HepG2 (cell line): ENCODE results near the gene SMIM20. TPM values are rescaled to one million over a fixed set of nuclear protein-coding genes. Genes with fewer than 3 reads are reported as not detected.

Source experiments
- ASH2L ChIP-seq: fragments of 300-600, 200-600 bp; sonication (generic); IDR thresholded peaks from 2 replicates; pipeline ENCODE4 v1.7.0; 2017; ENCODE audit warnings: low read depth, mild to moderate bottlenecking, moderate library complexity, mixed read lengths, low read length; ENCODE audit not compliant: insufficient read length
- CCDC6 ChIP-seq: sonication (generic); formaldehyde crosslinking; IDR thresholded peaks from 2 replicates; pipeline ENCODE4 v1.8.1; 2022; ENCODE audit warnings: mild to moderate bottlenecking, missing genetic modification reagents, moderate library complexity
- DNMT1 ChIP-seq: sonication (generic); formaldehyde crosslinking; IDR thresholded peaks from 2 replicates; pipeline ENCODE4 v1.5.1; 2020; ENCODE audit warnings: mild to moderate bottlenecking, missing genetic modification reagents
- FOXA1 ChIP-seq, 2 experiments: fragments of 450-650 bp in 1 of 2; sonication (generic) in 1 of 2; formaldehyde crosslinking in 1 of 2; IDR thresholded peaks; 2 replicates each; pipeline versions ENCODE4 v1.4.0 to v1.6.1; 2016 to 2020; ENCODE audit warnings: missing genetic modification reagents in 1 of 2
- GZF1 ChIP-seq: sonication (generic); formaldehyde crosslinking; IDR thresholded peaks from 2 replicates; pipeline ENCODE4 v1.5.1; 2020; ENCODE audit warnings: mild to moderate bottlenecking, missing genetic modification reagents
- HMG20A ChIP-seq: IDR thresholded peaks from 2 replicates; pipeline ENCODE4 v1.6.1; 2016; ENCODE audit warnings: borderline replicate concordance
- HOXA3 ChIP-seq: sonication (generic); formaldehyde crosslinking; IDR thresholded peaks from 2 replicates; pipeline ENCODE4 v1.5.0; 2020; ENCODE audit warnings: missing genetic modification reagents
- KAT2B ChIP-seq: fragments of 150-350 bp; IDR thresholded peaks from 2 replicates; pipeline ENCODE4 v1.6.1; 2014; ENCODE audit warnings: low read depth, low read length, borderline replicate concordance
- KDM4B ChIP-seq: sonication (generic); formaldehyde crosslinking; IDR thresholded peaks from 2 replicates; pipeline ENCODE4 v1.4.0; 2020; ENCODE audit warnings: missing genetic modification reagents
- PITX1 ChIP-seq: sonication (generic); formaldehyde crosslinking; IDR thresholded peaks from 2 replicates; pipeline ENCODE4 v1.5.1; 2020; ENCODE audit warnings: mild to moderate bottlenecking, missing genetic modification reagents
- RFXAP ChIP-seq: sonication (generic); formaldehyde crosslinking; IDR thresholded peaks from 2 replicates; pipeline ENCODE4 v1.4.0; 2020; ENCODE audit warnings: missing genetic modification reagents, borderline replicate concordance
- SMAD3 ChIP-seq: sonication (generic); formaldehyde crosslinking; IDR thresholded peaks from 2 replicates; pipeline ENCODE4 v1.4.0; 2020; ENCODE audit warnings: missing genetic modification reagents
- SP1 ChIP-seq, 2 experiments: fragments of 450-650 bp in 1 of 2; sonication (generic) in 1 of 2; formaldehyde crosslinking in 1 of 2; IDR thresholded peaks; 2 replicates each; pipeline versions ENCODE4 v1.4.0 to v1.6.1; 2016 to 2020; ENCODE audit warnings: missing genetic modification reagents in 1 of 2
- SRSF4 ChIP-seq: fragments of 200-400 bp; formaldehyde crosslinking; IDR thresholded peaks from one replicate; pipeline ENCODE4 v1.6.1; 2018; ENCODE audit warnings: mild to moderate bottlenecking, low read depth, low read length, moderate library complexity; ENCODE audit not compliant: poor library complexity, severe bottlenecking
- TGIF2 ChIP-seq: IDR thresholded peaks from 2 replicates; pipeline ENCODE4 v1.6.1; 2016; ENCODE audit warnings: control low read depth, missing compliant biosample characterization
- TOE1 ChIP-seq: sonication (generic); formaldehyde crosslinking; IDR thresholded peaks from 2 replicates; pipeline ENCODE4 v1.4.0; 2020; ENCODE audit warnings: mild to moderate bottlenecking, missing genetic modification reagents
- ZFY ChIP-seq: sonication (generic); formaldehyde crosslinking; IDR thresholded peaks from 2 replicates; pipeline ENCODE4 v1.4.0; 2020; ENCODE audit warnings: missing genetic modification reagents
- ZNF331 ChIP-seq: sonication (generic); formaldehyde crosslinking; IDR thresholded peaks from 2 replicates; pipeline ENCODE4 v1.4.0; 2020; ENCODE audit warnings: missing genetic modification reagents
- ZNF431 ChIP-seq: sonication (generic); formaldehyde crosslinking; IDR thresholded peaks from 2 replicates; pipeline ENCODE4 v1.9.0; 2022; ENCODE audit warnings: missing genetic modification reagents, low read depth, mild to moderate bottlenecking, borderline replicate concordance
- ZNF543 ChIP-seq: sonication (generic); formaldehyde crosslinking; IDR thresholded peaks from 2 replicates; pipeline ENCODE4 v1.4.0; 2020; ENCODE audit warnings: mild to moderate bottlenecking, missing genetic modification reagents
- ZNF703 ChIP-seq: sonication (generic); formaldehyde crosslinking; IDR thresholded peaks from 2 replicates; pipeline ENCODE4 v1.5.1; 2020; ENCODE audit warnings: missing genetic modification reagents, mild to moderate bottlenecking, moderate library complexity, borderline replicate concordance
- ZNF720 ChIP-seq: sonication (generic); formaldehyde crosslinking; IDR thresholded peaks from 2 replicates; pipeline ENCODE4 v1.4.0; 2020; ENCODE audit warnings: missing genetic modification reagents
- ZNF782 ChIP-seq: sonication (generic); formaldehyde crosslinking; IDR thresholded peaks from 2 replicates; pipeline ENCODE4 v1.4.0; 2020; ENCODE audit warnings: missing genetic modification reagents, mild to moderate bottlenecking, borderline replicate concordance
- ZNF788 ChIP-seq: sonication (generic); formaldehyde crosslinking; IDR thresholded peaks from 2 replicates; pipeline ENCODE4 v1.5.0; 2020; ENCODE audit warnings: mild to moderate bottlenecking, missing genetic modification reagents, borderline replicate concordance
- polyA plus RNA-seq, 8 experiments: library from polyadenylated mRNA; depleted of rRNA in 3 of 8; stranded (reverse) in 7 of 8; unstranded in 1 of 8; fragments of >200 nt; fragmentation: Illumina TruSeq in 4 of 8; extraction: Trizol in 4 of 8; gene quantifications; 2 replicates each; pipeline versions ENCODE4 v1.2.1 to v1.2.3, GENCODE V29; 2011 to 2016; ENCODE audit warnings: low read depth in 4 of 8, missing spikeins in 1 of 8, mixed read lengths in 1 of 8; ENCODE audit not compliant: insufficient read depth in 1 of 8
- total RNA-seq, 5 experiments: library from RNA; depleted of rRNA; stranded (reverse); fragments of >200 nt; fragmentation: Illumina TruSeq; extraction: Trizol; gene quantifications; 2 replicates each; pipeline ENCODE4 v1.2.3, GENCODE V29; 2016; ENCODE audit warnings: low read depth in 1 of 5
- TF ChIP-seq, protein P1 (sequence below): sonication (generic); formaldehyde crosslinking; IDR thresholded peaks from 2 replicates; pipeline ENCODE4 v1.5.0; 2020; ENCODE audit warnings: missing genetic modification reagents
- TF ChIP-seq, protein P2 (sequence below): sonication (generic); formaldehyde crosslinking; IDR thresholded peaks from 2 replicates; pipeline ENCODE4 v1.4.0; 2020; ENCODE audit warnings: mild to moderate bottlenecking, missing genetic modification reagents
- TF ChIP-seq, protein P3 (sequence below): sonication (generic); formaldehyde crosslinking; IDR thresholded peaks from 2 replicates; pipeline ENCODE4 v1.8.0; 2022; ENCODE audit warnings: mild to moderate bottlenecking, missing genetic modification reagents, borderline replicate concordance
- TF ChIP-seq, protein P4 (sequence below): IDR thresholded peaks from 2 replicates; pipeline ENCODE4 v1.6.1; 2016; ENCODE audit warnings: low read depth

Gene SMIM20
- total and polyA plus RNA-seq, 2 of the 13 experiments (the other 11 are each of a cell fraction or from before 2014, with no cell fraction given), result 26.3 to 30.2 TPM

DNA sequence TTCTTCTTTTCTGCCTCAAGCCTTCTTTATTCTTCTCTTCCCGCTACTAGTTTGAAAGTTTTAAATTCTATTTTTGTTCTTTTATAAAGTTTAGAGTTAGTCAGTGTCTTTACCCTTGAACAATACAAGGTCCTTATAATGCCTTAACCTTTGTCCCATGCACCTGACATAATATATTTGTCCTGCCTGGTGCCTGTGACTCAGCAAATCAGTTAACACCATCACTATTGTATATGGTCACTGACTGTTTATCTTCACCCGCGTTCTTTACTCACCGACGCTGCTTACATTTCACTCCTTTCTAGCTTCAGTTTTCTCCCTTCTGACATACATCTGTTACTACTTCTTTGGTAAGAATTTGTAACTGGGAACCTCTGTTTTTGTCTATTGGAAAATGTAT, 5.7 kb downstream of the SMIM20 start (continued):
- TF ChIP-seq, protein P1, sequence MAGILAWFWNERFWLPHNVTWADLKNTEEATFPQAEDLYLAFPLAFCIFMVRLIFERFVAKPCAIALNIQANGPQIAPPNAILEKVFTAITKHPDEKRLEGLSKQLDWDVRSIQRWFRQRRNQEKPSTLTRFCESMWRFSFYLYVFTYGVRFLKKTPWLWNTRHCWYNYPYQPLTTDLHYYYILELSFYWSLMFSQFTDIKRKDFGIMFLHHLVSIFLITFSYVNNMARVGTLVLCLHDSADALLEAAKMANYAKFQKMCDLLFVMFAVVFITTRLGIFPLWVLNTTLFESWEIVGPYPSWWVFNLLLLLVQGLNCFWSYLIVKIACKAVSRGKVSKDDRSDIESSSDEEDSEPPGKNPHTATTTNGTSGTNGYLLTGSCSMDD, result no peak
- no peak for TF ChIP-seq FOXA1 (IDR thresholded peaks at IDR 0.05)
- TF ChIP-seq FOXA1 (CRISPR knock-in tag; IDR thresholded peaks at IDR 0.05), result peak; percentile 81
- TF ChIP-seq SRSF4, result no peak
- no peak for TF ChIP-seq TGIF2 (CRISPR knock-in tag)
- TF ChIP-seq GZF1, result no peak
- no peak for TF ChIP-seq PITX1 (CRISPR knock-in tag)
- TF ChIP-seq, protein P2, sequence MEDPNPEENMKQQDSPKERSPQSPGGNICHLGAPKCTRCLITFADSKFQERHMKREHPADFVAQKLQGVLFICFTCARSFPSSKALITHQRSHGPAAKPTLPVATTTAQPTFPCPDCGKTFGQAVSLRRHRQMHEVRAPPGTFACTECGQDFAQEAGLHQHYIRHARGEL (CRISPR knock-in tag), result no peak
- no peak for TF ChIP-seq ZFY
- no peak for TF ChIP-seq KDM4B (CRISPR knock-in tag)
- TF ChIP-seq TOE1 (CRISPR knock-in tag), result no peak
- TF ChIP-seq DNMT1, result no peak
- TF ChIP-seq RFXAP (CRISPR knock-in tag), result no peak
- peak; percentile 48; the same call in 1 of the 2 replicates for TF ChIP-seq HMG20A
- no peak for TF ChIP-seq ZNF543 (CRISPR knock-in tag)
- no peak for TF ChIP-seq SP1 (IDR thresholded peaks at IDR 0.05)
- TF ChIP-seq SP1 (CRISPR knock-in tag; IDR thresholded peaks at IDR 0.05), result no peak
- no peak for TF ChIP-seq ZNF720
- TF ChIP-seq HOXA3 (CRISPR knock-in tag), result peak; percentile 35; the same call in 1 of the 2 replicates
- TF ChIP-seq, protein P3, sequence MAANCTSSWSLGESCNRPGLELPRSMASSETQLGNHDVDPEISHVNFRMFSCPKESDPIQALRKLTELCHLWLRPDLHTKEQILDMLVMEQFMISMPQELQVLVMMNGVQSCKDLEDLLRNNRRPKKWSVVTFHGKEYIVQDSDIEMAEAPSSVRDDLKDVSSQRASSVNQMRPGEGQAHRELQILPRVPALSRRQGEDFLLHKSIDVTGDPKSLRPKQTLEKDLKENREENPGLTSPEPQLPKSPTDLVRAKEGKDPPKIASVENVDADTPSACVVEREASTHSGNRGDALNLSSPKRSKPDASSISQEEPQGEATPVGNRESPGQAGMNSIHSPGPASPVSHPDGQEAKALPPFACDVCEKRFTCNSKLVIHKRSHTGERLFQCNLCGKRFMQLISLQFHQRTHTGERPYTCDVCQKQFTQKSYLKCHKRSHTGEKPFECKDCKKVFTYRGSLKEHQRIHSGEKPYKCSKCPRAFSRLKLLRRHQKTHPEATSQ (CRISPR knock-in tag), result no peak
- TF ChIP-seq SMAD3 (CRISPR knock-in tag), result no peak
- TF ChIP-seq ASH2L, result no peak
- TF ChIP-seq ZNF788 (CRISPR knock-in tag), result no peak
- TF ChIP-seq KAT2B, result no peak
- no peak for TF ChIP-seq CCDC6
- no peak for TF ChIP-seq ZNF782 (CRISPR knock-in tag)
- TF ChIP-seq, protein P4, sequence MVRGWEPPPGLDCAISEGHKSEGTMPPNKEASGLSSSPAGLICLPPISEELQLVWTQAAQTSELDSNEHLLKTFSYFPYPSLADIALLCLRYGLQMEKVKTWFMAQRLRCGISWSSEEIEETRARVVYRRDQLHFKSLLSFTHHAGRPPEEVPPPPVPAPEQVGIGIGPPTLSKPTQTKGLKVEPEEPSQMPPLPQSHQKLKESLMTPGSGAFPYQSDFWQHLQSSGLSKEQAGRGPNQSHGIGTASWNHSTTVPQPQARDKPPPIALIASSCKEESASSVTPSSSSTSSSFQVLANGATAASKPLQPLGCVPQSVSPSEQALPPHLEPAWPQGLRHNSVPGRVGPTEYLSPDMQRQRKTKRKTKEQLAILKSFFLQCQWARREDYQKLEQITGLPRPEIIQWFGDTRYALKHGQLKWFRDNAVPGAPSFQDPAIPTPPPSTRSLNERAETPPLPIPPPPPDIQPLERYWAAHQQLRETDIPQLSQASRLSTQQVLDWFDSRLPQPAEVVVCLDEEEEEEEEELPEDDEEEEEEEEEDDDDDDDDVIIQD, result 0 out of 2 replicates have a peak, but pooled peaks have one; percentile 14
- TF ChIP-seq ZNF431 (CRISPR knock-in tag), result no peak
- no peak for TF ChIP-seq ZNF331
- TF ChIP-seq ZNF703 (CRISPR knock-in tag), result no peak
